ENCODE results near the gene TMEM182. TPM values are rescaled to one million over a fixed set of nuclear protein-coding genes. Genes with fewer than 3 reads are reported as not detected.

TMEM182 gene
- total and polyA plus RNA-seq, 9 of the 15 experiments (the other 6 are each of a cell fraction or from before 2014, with no cell fraction given): 5.2 to 11.4 (median 7.5) TPM

DNA sequence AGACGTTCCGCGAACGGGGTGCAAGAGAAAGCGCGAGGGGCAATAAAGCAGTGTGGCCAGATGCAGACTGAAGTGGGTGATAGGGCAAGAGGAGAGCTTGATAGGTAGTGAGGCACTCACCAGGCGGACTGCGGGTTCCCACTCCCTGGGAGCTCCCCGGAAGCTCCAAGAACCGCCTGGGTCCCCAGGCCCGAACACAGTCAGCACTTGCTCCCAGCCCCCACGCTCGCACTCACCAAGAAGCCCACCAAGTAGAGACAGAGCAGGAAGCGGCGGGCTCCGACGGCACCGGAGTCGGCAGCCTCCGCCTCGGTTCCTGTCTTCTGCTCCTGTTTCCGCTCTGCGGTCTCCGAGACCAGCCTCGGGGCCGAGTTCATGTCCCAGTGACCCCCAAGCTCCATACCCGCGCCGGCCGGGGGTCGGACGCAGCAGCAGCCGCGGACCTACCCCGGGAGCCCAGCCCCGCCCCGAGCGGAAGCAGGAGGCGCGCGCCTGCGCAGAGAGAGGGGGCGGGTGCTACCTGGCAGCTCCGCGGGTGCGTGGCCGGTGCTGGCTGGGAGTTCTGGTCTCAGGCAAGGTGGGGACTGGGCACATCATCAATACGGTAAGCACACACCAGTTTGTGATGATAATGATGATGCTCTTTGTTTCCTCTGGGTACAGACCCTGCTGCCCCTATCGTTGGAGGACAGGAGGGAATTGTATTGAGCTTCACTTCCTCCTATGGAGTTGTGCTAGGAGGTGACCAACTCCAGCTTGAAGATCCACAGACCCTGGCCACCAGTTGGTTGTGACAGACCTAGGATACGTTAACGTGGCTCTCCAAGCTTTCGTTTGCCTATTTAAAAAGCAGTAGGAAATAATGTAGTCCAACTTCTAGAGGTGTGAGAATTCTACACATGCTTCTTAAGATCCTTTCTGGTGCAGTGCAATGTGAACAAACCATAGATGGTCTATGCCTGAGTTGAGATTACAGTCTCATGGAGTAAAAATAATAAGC, 25.1 kb upstream of the TMEM182 start (continued):
- no peak for TF ChIP-seq PYGO2 (tag; IDR thresholded peaks at IDR 0.05)
- TF ChIP-seq, protein P1, sequence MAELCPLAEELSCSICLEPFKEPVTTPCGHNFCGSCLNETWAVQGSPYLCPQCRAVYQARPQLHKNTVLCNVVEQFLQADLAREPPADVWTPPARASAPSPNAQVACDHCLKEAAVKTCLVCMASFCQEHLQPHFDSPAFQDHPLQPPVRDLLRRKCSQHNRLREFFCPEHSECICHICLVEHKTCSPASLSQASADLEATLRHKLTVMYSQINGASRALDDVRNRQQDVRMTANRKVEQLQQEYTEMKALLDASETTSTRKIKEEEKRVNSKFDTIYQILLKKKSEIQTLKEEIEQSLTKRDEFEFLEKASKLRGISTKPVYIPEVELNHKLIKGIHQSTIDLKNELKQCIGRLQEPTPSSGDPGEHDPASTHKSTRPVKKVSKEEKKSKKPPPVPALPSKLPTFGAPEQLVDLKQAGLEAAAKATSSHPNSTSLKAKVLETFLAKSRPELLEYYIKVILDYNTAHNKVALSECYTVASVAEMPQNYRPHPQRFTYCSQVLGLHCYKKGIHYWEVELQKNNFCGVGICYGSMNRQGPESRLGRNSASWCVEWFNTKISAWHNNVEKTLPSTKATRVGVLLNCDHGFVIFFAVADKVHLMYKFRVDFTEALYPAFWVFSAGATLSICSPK (IDR thresholded peaks at IDR 0.05; ENCODE audit: borderline replicate concordance): no peak; the same call in 1 of the 2 replicates
- TF ChIP-seq ZNF431 (CRISPR knock-in tag; IDR thresholded peaks at IDR 0.05): no peak
- no peak for TF ChIP-seq RUNX1 (IDR thresholded peaks at IDR 0.05; ENCODE audit: low read depth)
- TF ChIP-seq PHTF2 (CRISPR knock-in tag; IDR thresholded peaks at IDR 0.05): no peak
- 0 out of 2 replicates have a peak, but pooled peaks have one; percentile 43 for TF ChIP-seq ILF3 (IDR thresholded peaks at IDR 0.05; ENCODE audit: borderline replicate concordance)
- TF ChIP-seq, protein P2, sequence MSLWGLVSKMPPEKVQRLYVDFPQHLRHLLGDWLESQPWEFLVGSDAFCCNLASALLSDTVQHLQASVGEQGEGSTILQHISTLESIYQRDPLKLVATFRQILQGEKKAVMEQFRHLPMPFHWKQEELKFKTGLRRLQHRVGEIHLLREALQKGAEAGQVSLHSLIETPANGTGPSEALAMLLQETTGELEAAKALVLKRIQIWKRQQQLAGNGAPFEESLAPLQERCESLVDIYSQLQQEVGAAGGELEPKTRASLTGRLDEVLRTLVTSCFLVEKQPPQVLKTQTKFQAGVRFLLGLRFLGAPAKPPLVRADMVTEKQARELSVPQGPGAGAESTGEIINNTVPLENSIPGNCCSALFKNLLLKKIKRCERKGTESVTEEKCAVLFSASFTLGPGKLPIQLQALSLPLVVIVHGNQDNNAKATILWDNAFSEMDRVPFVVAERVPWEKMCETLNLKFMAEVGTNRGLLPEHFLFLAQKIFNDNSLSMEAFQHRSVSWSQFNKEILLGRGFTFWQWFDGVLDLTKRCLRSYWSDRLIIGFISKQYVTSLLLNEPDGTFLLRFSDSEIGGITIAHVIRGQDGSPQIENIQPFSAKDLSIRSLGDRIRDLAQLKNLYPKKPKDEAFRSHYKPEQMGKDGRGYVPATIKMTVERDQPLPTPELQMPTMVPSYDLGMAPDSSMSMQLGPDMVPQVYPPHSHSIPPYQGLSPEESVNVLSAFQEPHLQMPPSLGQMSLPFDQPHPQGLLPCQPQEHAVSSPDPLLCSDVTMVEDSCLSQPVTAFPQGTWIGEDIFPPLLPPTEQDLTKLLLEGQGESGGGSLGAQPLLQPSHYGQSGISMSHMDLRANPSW (CRISPR knock-in tag; IDR thresholded peaks at IDR 0.05): 0 out of 2 replicates have a peak, but pooled peaks have one; percentile 26
- no peak for TF ChIP-seq SRSF1 (IDR thresholded peaks at IDR 0.05; ENCODE audit: low read depth, low read length)
- TF ChIP-seq, protein P3, sequence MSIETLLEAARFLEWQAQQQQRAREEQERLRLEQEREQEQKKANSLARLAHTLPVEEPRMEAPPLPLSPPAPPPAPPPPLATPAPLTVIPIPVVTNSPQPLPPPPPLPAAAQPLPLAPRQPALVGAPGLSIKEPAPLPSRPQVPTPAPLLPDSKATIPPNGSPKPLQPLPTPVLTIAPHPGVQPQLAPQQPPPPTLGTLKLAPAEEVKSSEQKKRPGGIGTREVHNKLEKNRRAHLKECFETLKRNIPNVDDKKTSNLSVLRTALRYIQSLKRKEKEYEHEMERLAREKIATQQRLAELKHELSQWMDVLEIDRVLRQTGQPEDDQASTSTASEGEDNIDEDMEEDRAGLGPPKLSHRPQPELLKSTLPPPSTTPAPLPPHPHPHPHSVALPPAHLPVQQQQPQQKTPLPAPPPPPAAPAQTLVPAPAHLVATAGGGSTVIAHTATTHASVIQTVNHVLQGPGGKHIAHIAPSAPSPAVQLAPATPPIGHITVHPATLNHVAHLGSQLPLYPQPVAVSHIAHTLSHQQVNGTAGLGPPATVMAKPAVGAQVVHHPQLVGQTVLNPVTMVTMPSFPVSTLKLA (conservative IDR thresholded peaks at IDR 0.05): peak in 1 of 2 experiments; percentile 63; a peak in 1 of 4 replicates
- TF ChIP-seq BCOR (IDR thresholded peaks at IDR 0.05): 0 out of 2 replicates have a peak, but pooled peaks have one; percentile 5
- no peak for TF ChIP-seq ZNF696 (CRISPR knock-in tag; conservative IDR thresholded peaks at IDR 0.05)
- no peak for TF ChIP-seq RHOXF2B (CRISPR knock-in tag; conservative IDR thresholded peaks at IDR 0.05)

Data from K562 (cell line).